HEK293 (cell line): ENCODE data around the gene NR1H2.

Experiments used
- BCL11A ChIP-seq: fragments of 450-650 bp; formaldehyde crosslinking; IDR thresholded peaks from 2 replicates; pipeline ENCODE4 v1.5.1; 2016; ENCODE audit warnings: low read depth, missing biosample characterization, missing genetic modification characterization
- BCL11B ChIP-seq: fragments of 450-650 bp; formaldehyde crosslinking; IDR thresholded peaks from 2 replicates; pipeline ENCODE4 v1.5.1; 2016; ENCODE audit warnings: low read depth, missing biosample characterization, missing genetic modification characterization
- MEIS1 ChIP-seq: sonication (generic); formaldehyde crosslinking; IDR thresholded peaks from 2 replicates; pipeline ENCODE4 v1.8.1; 2022; ENCODE audit warnings: missing genetic modification reagents, mild to moderate bottlenecking, borderline replicate concordance
- SCRT2 ChIP-seq: fragments of 450-650 bp; formaldehyde crosslinking; IDR thresholded peaks from 2 replicates; pipeline ENCODE4 v1.5.1; 2016; ENCODE audit warnings: missing biosample characterization, missing genetic modification characterization
- ZNF146 ChIP-seq: fragments of 450-650 bp; formaldehyde crosslinking; IDR thresholded peaks from 2 replicates; pipeline ENCODE4 v1.5.1; 2016; ENCODE audit warnings: missing biosample characterization, missing genetic modification characterization
- ZNF274 ChIP-seq, 2 experiments: fragments of 200-500 bp in 1 of 2; fragments of 450-650 bp in 1 of 2; sonication (Bioruptor generic) in 1 of 2; formaldehyde crosslinking in 1 of 2; IDR thresholded peaks; 2 replicates each; pipeline versions ENCODE4 v1.5.1 to v1.6.1; 2014 to 2016; ENCODE audit warnings: borderline replicate concordance in 1 of 2, inconsistent platforms in 1 of 2, low read length in 1 of 2, missing biosample characterization in 1 of 2, missing genetic modification characterization in 1 of 2
- ZNF350 ChIP-seq: fragments of 450-650 bp; formaldehyde crosslinking; IDR thresholded peaks from 2 replicates; pipeline ENCODE4 v1.5.0; 2017; ENCODE audit warnings: missing biosample characterization, mild to moderate bottlenecking, missing genetic modification characterization
- ZNF501 ChIP-seq: fragments of 450-650 bp; formaldehyde crosslinking; IDR thresholded peaks from 2 replicates; pipeline ENCODE4 v1.5.1; 2016; ENCODE audit warnings: missing biosample characterization, missing genetic modification characterization
- ZNF514 ChIP-seq: fragments of 450-650 bp; formaldehyde crosslinking; IDR thresholded peaks from 2 replicates; pipeline ENCODE4 v1.5.1; 2016; ENCODE audit warnings: missing biosample characterization, missing genetic modification characterization
- ZNF560 ChIP-seq: fragments of 450-650 bp; formaldehyde crosslinking; IDR thresholded peaks from 2 replicates; pipeline ENCODE4 v1.5.1; 2017; ENCODE audit warnings: missing biosample characterization, missing genetic modification characterization, borderline replicate concordance
- ZNF596 ChIP-seq: fragments of 450-650 bp; IDR thresholded peaks from 2 replicates; pipeline ENCODE4 v1.5.0; 2018; ENCODE audit warnings: missing biosample characterization, mild to moderate bottlenecking, missing genetic modification characterization, moderate library complexity
- ZNF623 ChIP-seq: fragments of 450-650 bp; formaldehyde crosslinking; IDR thresholded peaks from 2 replicates; pipeline ENCODE4 v1.5.1; 2016; ENCODE audit warnings: missing biosample characterization, missing genetic modification characterization
- ZNF785 ChIP-seq: fragments of 450-650 bp; formaldehyde crosslinking; IDR thresholded peaks from 2 replicates; pipeline ENCODE4 v1.5.1; 2016; ENCODE audit warnings: missing biosample characterization, missing genetic modification characterization
- ZXDB ChIP-seq: fragments of 450-650 bp; formaldehyde crosslinking; IDR thresholded peaks from 2 replicates; pipeline ENCODE4 v1.5.1; 2016; ENCODE audit warnings: missing biosample characterization, missing genetic modification characterization
- TF ChIP-seq, protein P1 (sequence below): fragments of 450-650 bp; formaldehyde crosslinking; IDR thresholded peaks from 2 replicates; pipeline ENCODE4 v1.5.1; 2016; ENCODE audit warnings: missing biosample characterization, missing genetic modification characterization
- TF ChIP-seq, protein P2 (sequence below): fragments of 450-650 bp; formaldehyde crosslinking; IDR thresholded peaks from 2 replicates; pipeline ENCODE4 v1.5.1; 2016; ENCODE audit warnings: missing biosample characterization, missing genetic modification characterization, low read depth
- TF ChIP-seq, protein P3 (sequence below): fragments of 450-650 bp; formaldehyde crosslinking; IDR thresholded peaks from 2 replicates; pipeline ENCODE4 v1.5.1; 2016; ENCODE audit warnings: missing biosample characterization, missing genetic modification characterization
- TF ChIP-seq, protein P4 (sequence below): fragments of 450-650 bp; formaldehyde crosslinking; conservative IDR thresholded peaks from 2 replicates; pipeline ENCODE4 v1.5.1; 2016; ENCODE audit warnings: low read depth, missing biosample characterization, missing genetic modification characterization
- TF ChIP-seq, protein P5 (sequence below): fragments of 450-650 bp; formaldehyde crosslinking; IDR thresholded peaks from 2 replicates; pipeline ENCODE4 v1.5.1; 2016; ENCODE audit warnings: missing biosample characterization, missing genetic modification characterization
- TF ChIP-seq, protein P6 (sequence below): fragments of 450-650 bp; formaldehyde crosslinking; IDR thresholded peaks from 2 replicates; pipeline ENCODE4 v1.5.1; 2016; ENCODE audit warnings: missing biosample characterization, missing genetic modification characterization

Gene NR1H2

DNA sequence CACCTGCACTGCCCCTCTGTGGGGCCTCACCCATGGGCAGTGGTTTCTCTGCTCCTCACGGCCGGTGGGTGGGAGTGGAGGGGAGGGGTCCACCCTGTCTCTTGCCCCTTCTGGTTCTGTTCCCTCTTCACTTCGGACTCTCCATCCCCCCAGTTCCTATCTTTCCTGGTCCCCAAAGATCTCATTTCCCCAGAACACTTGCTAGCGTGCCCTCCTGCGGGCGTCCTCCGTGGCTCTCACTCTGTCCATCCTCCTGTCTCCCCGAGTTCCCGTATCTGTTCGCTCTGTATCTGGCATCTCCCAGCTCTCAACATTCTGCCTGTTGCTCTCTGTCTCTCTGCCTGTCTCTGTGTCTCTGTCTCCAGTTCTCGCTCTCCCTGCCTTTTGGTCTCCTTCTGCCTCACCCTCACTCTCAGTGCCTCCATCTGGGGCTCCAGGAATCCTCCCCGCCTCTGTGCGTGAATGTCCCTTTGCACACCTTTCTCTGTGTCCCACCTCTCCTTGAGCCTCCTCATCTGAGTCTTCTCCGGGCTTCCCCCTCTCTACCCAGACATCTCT, 42.8 kb downstream of the NR1H2 start (continued):
- TF ChIP-seq, protein P1, sequence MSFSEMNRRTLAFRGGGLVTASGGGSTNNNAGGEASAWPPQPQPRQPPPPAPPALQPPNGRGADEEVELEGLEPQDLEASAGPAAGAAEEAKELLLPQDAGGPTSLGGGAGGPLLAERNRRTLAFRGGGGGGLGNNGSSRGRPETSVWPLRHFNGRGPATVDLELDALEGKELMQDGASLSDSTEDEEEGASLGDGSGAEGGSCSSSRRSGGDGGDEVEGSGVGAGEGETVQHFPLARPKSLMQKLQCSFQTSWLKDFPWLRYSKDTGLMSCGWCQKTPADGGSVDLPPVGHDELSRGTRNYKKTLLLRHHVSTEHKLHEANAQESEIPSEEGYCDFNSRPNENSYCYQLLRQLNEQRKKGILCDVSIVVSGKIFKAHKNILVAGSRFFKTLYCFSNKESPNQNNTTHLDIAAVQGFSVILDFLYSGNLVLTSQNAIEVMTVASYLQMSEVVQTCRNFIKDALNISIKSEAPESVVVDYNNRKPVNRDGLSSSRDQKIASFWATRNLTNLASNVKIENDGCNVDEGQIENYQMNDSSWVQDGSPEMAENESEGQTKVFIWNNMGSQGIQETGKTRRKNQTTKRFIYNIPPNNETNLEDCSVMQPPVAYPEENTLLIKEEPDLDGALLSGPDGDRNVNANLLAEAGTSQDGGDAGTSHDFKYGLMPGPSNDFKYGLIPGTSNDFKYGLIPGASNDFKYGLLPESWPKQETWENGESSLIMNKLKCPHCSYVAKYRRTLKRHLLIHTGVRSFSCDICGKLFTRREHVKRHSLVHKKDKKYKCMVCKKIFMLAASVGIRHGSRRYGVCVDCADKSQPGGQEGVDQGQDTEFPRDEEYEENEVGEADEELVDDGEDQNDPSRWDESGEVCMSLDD (tag by site-specific recombination): no peak
- TF ChIP-seq, protein P2, sequence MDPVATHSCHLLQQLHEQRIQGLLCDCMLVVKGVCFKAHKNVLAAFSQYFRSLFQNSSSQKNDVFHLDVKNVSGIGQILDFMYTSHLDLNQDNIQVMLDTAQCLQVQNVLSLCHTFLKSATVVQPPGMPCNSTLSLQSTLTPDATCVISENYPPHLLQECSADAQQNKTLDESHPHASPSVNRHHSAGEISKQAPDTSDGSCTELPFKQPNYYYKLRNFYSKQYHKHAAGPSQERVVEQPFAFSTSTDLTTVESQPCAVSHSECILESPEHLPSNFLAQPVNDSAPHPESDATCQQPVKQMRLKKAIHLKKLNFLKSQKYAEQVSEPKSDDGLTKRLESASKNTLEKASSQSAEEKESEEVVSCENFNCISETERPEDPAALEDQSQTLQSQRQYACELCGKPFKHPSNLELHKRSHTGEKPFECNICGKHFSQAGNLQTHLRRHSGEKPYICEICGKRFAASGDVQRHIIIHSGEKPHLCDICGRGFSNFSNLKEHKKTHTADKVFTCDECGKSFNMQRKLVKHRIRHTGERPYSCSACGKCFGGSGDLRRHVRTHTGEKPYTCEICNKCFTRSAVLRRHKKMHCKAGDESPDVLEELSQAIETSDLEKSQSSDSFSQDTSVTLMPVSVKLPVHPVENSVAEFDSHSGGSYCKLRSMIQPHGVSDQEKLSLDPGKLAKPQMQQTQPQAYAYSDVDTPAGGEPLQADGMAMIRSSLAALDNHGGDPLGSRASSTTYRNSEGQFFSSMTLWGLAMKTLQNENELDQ (tag by site-specific recombination): no peak
- TF ChIP-seq ZNF785 (tag by site-specific recombination) (no peak), ZXDB (tag by site-specific recombination) (no peak), ZNF514 (no peak), ZNF501 (tag by site-specific recombination) (no peak), ZNF274 (IDR thresholded peaks at IDR 0.05; ENCODE audit: low read length) (no peak), ZNF274 (tag by site-specific recombination; IDR thresholded peaks at IDR 0.05; ENCODE audit: borderline replicate concordance) (no peak), ZNF596 (no peak), ZNF146 (tag by site-specific recombination) (no peak), ZNF350 (tag by site-specific recombination) (no peak), BCL11B (tag by site-specific recombination) (no peak), BCL11A (no peak), ZNF623 (tag by site-specific recombination) (no peak), MEIS1 (CRISPR knock-in tag) (no peak), SCRT2 (tag by site-specific recombination) (peak; percentile 90), ZNF560 (tag by site-specific recombination) (no peak)
- TF ChIP-seq, protein P3, sequence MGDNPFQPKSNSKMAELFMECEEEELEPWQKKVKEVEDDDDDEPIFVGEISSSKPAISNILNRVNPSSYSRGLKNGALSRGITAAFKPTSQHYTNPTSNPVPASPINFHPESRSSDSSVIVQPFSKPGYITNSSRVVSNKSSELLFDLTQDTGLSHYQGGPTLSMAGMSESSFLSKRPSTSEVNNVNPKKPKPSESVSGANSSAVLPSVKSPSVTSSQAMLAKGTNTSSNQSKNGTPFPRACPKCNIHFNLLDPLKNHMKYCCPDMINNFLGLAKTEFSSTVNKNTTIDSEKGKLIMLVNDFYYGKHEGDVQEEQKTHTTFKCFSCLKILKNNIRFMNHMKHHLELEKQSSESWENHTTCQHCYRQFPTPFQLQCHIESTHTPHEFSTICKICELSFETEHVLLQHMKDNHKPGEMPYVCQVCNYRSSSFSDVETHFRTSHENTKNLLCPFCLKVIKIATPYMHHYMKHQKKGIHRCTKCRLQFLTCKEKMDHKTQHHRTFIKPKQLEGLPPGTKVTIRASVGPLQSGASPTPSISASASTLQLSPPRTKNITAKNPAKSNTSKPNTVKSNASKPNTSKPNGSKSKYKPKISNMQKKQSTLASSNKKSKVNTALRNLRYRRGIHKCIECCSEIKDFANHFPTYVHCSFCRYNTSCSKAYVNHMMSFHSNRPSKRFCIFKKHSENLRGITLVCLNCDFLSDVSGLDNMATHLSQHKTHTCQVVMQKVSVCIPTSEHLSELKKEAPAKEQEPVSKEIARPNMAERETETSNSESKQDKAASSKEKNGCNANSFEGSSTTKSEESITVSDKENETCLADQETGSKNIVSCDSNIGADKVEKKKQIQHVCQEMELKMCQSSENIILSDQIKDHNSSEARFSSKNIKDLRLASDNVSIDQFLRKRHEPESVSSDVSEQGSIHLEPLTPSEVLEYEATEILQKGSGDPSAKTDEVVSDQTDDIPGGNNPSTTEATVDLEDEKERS (tag by site-specific recombination): no peak
- TF ChIP-seq, protein P4, sequence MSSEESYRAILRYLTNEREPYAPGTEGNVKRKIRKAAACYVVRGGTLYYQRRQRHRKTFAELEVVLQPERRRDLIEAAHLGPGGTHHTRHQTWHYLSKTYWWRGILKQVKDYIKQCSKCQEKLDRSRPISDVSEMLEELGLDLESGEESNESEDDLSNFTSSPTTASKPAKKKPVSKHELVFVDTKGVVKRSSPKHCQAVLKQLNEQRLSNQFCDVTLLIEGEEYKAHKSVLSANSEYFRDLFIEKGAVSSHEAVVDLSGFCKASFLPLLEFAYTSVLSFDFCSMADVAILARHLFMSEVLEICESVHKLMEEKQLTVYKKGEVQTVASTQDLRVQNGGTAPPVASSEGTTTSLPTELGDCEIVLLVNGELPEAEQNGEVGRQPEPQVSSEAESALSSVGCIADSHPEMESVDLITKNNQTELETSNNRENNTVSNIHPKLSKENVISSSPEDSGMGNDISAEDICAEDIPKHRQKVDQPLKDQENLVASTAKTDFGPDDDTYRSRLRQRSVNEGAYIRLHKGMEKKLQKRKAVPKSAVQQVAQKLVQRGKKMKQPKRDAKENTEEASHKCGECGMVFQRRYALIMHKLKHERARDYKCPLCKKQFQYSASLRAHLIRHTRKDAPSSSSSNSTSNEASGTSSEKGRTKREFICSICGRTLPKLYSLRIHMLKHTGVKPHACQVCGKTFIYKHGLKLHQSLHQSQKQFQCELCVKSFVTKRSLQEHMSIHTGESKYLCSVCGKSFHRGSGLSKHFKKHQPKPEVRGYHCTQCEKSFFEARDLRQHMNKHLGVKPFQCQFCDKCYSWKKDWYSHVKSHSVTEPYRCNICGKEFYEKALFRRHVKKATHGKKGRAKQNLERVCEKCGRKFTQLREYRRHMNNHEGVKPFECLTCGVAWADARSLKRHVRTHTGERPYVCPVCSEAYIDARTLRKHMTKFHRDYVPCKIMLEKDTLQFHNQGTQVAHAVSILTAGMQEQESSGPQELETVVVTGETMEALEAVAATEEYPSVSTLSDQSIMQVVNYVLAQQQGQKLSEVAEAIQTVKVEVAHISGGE (tag by site-specific recombination): no peak
- TF ChIP-seq, protein P5, sequence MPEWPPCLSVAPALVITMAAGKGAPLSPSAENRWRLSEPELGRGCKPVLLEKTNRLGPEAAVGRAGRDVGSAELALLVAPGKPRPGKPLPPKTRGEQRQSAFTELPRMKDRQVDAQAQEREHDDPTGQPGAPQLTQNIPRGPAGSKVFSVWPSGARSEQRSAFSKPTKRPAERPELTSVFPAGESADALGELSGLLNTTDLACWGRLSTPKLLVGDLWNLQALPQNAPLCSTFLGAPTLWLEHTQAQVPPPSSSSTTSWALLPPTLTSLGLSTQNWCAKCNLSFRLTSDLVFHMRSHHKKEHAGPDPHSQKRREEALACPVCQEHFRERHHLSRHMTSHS: no peak
- TF ChIP-seq, protein P6, sequence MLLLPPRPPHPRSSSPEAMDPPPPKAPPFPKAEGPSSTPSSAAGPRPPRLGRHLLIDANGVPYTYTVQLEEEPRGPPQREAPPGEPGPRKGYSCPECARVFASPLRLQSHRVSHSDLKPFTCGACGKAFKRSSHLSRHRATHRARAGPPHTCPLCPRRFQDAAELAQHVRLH (tag by site-specific recombination): no peak
